Activated naive CD4-positive, alpha-beta T cell treated with anti-CD3 and anti-CD28 coated beads for 36 hours (primary cell): Measurements from ENCODE around the gene GPHN. TPM values are rescaled to one million over a fixed set of nuclear protein-coding genes. Genes with fewer than 3 reads are reported as not detected.

ENCODE experiments used
- CTCF ChIA-PET: fragments of 350-600 bp; sonication (Branson Sonifier 250); formaldehyde crosslinking; loops from one replicate; lab custom pipeline; 2021; ENCODE audit warnings: antibody characterized with exemption; lab: Charles Lee
- DNase-seq: peaks from one replicate; pipeline ENCODE4 v3.0.0-alpha.2; 2020
- H3K27ac Mint-ChIP-seq: one replicate; pipeline ENCODE4 v1.8.0; 2021; ENCODE audit warnings: mild to moderate bottlenecking, mixed read lengths
- H3K27me3 Mint-ChIP-seq: one replicate; pipeline ENCODE4 v1.8.0; 2021; ENCODE audit warnings: low read depth, mixed read lengths
- H3K36me3 Mint-ChIP-seq: one replicate; pipeline ENCODE4 v1.8.0; 2021; ENCODE audit warnings: low read depth, mixed read lengths
- H3K4me1 Mint-ChIP-seq: one replicate; pipeline ENCODE4 v1.8.0; 2021; ENCODE audit warnings: low read depth, mixed read lengths
- H3K4me3 Mint-ChIP-seq: one replicate; pipeline ENCODE4 v1.8.0; 2021; ENCODE audit warnings: mild to moderate bottlenecking, moderate library complexity, mixed read lengths
- H3K9me3 Mint-ChIP-seq: one replicate; pipeline ENCODE4 v1.8.0; 2021; ENCODE audit warnings: mixed read lengths
- intact Hi-C: fragments of 100-400 bp; cut with micrococcal nuclease; formaldehyde crosslinking; loops from one replicate; pipeline ENCODE4 v1.15.1; 2023
- total RNA-seq, 2 experiments: library from RNA; stranded (reverse); gene quantifications; one replicate each; pipeline ENCODE4 v1.2.3, GENCODE V29; 2021

Gene GPHN
- total RNA-seq, 2 experiments from 2014 or later = 14.2 to 21.4 TPM

DNA sequence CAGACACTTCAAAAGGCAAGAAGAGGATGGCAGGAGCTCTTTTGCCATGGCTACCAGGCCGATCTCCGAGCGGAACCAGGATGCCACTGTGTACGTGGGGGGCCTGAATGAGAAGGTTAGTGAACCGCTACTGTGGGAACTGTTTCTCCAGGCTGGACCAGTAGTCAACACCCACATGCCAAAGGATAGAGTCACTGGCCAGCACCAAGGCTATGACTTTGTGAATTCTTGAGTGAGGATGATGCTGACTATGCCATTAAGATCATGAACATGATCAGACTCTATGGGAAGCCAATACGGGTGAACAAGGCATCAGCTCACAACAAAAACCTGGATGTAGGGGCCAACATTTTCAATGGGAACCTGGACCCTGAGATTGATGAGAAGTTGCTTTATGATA is 691.1 kb downstream of the GPHN start:
- DNase-seq = no peak
- H3K4me3 Mint-ChIP-seq = no peak overlapping the region
- peaks cover 5% of the 10 kb centered on the region for H3K27me3 Mint-ChIP-seq
- no peaks in the 10 kb centered on the region for H3K9me3 Mint-ChIP-seq
- H3K27ac Mint-ChIP-seq = no peak overlapping the region
- no peaks in the 10 kb centered on the region for H3K4me1 Mint-ChIP-seq
- intact Hi-C loops = no loop called here
- CTCF ChIA-PET = interaction anchor here (0.8 kb wide), 1 partner anchor 32 kb away, joined by 4 read pairs; no protein-coding TSS in a partner anchor
- H3K36me3 Mint-ChIP-seq = no peaks in the 10 kb centered on the region

DNA sequence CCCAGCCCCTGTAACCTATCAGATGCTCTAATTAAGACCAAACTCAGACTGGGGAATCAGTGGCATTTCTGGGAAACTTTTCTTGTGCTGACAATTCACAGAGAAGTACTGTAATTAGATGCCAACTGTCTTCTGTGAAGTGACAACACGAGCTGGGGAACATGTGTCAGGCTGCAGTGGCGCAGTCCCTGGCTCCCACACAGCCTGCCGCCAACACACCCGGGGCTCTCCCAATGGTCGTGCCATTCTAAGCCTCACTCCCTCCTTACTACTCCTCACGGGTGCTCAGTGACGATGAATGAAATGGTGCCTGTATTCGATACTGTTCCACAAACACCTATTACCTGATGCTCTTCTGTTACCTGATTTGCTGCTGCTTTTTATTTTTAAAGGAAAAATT is 699.9 kb downstream of the GPHN start:
- Mint-ChIP-seq H3K36me3 (no peaks in the 10 kb centered on the region), H3K4me3 (no peak overlapping the region), H3K9me3 (no peaks in the 10 kb centered on the region), H3K27me3 (no peaks in the 10 kb centered on the region), H3K4me1 (no peaks in the 10 kb centered on the region), H3K27ac (no peak overlapping the region)
- intact Hi-C loops = no loop called here
- no peak for DNase-seq
- CTCF ChIA-PET = no interaction called here

DNA sequence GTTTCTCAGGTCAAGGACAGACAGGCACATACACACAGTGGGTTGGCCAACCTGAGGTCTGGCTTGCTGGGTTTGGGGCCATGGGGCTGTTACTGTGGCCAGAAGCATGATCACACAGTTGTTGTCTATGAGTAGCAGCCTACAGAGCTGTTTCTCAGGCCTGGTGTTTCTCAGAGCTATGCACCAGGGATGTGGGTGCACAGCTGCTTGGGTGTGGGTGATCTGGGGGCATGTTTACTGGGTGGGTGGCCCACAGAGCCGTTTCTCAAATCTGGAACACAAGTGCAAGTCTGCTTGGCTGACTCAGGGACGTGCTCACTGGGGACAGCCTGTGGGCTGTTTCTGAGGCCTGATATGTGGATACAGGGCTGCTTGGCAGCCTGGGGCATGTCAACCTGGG is 710.2 kb downstream of the GPHN start:
- DNase-seq = no peak
- CTCF ChIA-PET = no interaction called here
- intact Hi-C loops = no loop called here
- H3K36me3 Mint-ChIP-seq = no peaks in the 10 kb centered on the region
- H3K27ac Mint-ChIP-seq = no peak overlapping the region
- no peak overlapping the region for H3K4me3 Mint-ChIP-seq
- H3K4me1 Mint-ChIP-seq = no peaks in the 10 kb centered on the region
- H3K27me3 Mint-ChIP-seq = no peaks in the 10 kb centered on the region
- H3K9me3 Mint-ChIP-seq = no peaks in the 10 kb centered on the region

DNA sequence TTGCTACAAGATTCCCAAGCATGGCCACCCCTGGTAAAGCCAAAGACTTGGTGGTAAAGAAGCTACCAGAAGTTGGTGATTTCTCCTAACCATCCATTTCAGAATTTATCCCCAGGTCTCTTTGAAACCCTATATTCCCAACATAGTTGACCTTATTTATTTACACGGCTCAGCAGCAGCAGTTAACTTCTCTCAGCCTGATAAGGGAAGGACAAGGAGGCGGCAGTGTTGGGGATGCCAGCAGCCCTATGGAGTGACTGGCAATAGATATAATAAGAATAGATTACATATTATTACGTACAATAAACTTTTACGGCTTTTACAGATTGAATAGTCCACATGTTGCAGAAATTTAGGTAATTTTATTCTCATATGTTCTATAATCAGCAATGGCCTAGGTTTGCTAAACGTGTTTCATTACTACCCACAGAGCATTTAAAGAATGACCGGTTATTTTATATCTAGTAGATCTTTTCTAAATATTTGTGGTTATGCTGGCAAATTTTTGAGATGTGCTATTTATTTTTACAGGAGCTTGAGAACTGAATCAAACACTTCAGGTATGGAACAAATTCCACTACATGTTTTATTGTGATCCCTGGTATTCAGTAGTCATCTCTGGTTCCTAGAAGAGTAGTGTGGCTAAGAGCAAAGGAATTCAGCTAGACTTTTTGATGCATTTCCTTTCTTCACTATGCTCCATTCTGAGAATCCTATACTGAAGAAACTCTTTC is 713.5 kb downstream of the GPHN start:
- Mint-ChIP-seq H3K9me3 (no peaks in the 10 kb centered on the region), H3K36me3 (no peaks in the 10 kb centered on the region), H3K4me3 (no peak overlapping the region), H3K27ac (no peak overlapping the region), H3K27me3 (peaks cover 6% of the 10 kb centered on the region), H3K4me1 (no peaks in the 10 kb centered on the region)
- CTCF ChIA-PET = interaction anchor here (0.6 to 1.0 kb wide), 2 partner anchors 10 to 185 kb away, joined by 3 to 4 read pairs; no protein-coding TSS in a partner anchor
- no peak for DNase-seq
- intact Hi-C loops = no loop called here

DNA sequence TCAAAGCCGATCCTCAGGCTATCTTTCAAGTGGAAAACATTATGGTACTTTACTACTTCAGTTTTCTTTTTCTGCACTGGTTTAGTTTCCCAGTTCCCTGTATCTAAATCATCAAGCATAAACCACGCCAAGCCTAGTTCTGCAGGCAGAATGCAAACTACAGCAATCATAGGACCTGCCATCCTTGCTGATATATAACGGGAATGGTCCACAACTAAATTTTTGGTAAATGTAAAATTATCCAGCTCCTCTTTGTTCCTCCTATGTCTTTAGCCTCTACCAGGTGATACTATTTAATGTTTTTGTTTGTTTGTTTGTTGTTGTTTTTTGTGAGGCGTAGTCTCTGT is 714.0 kb downstream of the GPHN start:
- no peak overlapping the region for H3K27ac Mint-ChIP-seq
- H3K27me3 Mint-ChIP-seq = peaks cover 7% of the 10 kb centered on the region
- no peak overlapping the region for H3K4me3 Mint-ChIP-seq
- intact Hi-C loops = no loop called here
- no peaks in the 10 kb centered on the region for H3K4me1 Mint-ChIP-seq
- no peaks in the 10 kb centered on the region for H3K36me3 Mint-ChIP-seq
- no peak for DNase-seq
- no peaks in the 10 kb centered on the region for H3K9me3 Mint-ChIP-seq
- CTCF ChIA-PET = interaction anchor here (1.0 kb wide), 1 partner anchor 9 kb away, joined by 3 read pairs; no protein-coding TSS in a partner anchor

DNA sequence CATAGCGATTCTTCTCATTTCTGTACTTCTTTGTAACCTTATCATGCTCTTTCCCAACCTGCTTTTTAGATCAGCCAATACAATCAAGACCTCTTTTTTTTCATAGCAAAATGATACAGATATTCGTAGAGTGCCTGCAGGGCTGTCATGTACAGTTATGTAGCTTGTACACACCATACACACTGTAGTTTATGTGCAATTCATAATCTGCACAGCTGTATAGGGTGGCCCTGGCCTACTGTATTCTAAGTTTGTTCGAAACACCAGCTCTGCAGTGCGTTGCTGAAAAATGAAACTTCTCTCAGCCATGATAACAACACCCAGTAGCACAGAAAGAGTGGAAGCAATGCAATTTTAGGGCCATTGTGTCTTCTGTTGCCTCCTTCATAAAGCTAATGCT is 717.6 kb downstream of the GPHN start:
- H3K27ac Mint-ChIP-seq = no peak overlapping the region
- intact Hi-C loops = loop anchor here (5.0 kb wide), 1 partner anchor 33 kb away; no protein-coding TSS in a partner anchor
- CTCF ChIA-PET = no interaction called here
- H3K36me3 Mint-ChIP-seq = no peaks in the 10 kb centered on the region
- H3K4me3 Mint-ChIP-seq = no peak overlapping the region
- H3K4me1 Mint-ChIP-seq = no peaks in the 10 kb centered on the region
- peaks cover 7% of the 10 kb centered on the region for H3K27me3 Mint-ChIP-seq
- DNase-seq = no peak
- no peaks in the 10 kb centered on the region for H3K9me3 Mint-ChIP-seq

DNA sequence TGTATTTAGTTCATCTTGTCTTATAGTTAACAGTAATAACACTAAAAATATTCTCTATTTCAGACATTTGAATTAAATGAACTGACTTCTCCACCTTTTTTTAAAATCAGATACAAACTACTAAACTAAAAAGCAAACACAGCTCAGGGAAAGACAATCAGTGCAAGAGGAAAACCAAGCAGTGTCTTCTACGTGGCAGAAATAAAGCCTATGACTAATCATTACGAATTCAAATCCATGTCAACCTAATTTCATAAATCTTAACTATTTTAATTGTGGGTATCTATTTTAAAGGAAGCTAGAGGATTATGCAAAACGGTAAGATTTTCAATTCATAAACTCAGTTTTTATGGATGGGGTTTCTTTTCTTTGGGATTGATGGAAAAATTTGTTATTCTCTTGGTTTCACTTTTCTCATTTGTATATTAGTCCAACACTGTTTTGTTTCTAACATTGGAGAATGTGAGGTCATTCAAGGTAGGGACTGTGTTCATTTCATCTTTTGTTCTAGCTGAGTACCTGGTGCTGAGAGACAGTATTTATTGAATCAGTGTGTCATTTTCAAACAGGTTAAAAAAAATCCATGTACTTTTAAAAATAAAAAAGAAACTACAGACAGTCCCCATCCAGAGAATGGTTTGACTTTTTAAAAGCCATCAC is 720.5 kb downstream of the GPHN start:
- no peak overlapping the region for H3K27ac Mint-ChIP-seq
- intact Hi-C loops = loop anchor here (5.0 kb wide), 1 partner anchor 36 kb away; no protein-coding TSS in a partner anchor
- no peaks in the 10 kb centered on the region for H3K9me3 Mint-ChIP-seq
- CTCF ChIA-PET = interaction anchor here (2.3 kb wide), 1 partner anchor 24 kb away, joined by 5 read pairs; no protein-coding TSS in a partner anchor
- H3K27me3 Mint-ChIP-seq = peaks cover 7% of the 10 kb centered on the region
- no peaks in the 10 kb centered on the region for H3K36me3 Mint-ChIP-seq
- no peak overlapping the region for H3K4me3 Mint-ChIP-seq
- no peak for DNase-seq
- no peaks in the 10 kb centered on the region for H3K4me1 Mint-ChIP-seq

Other genes with a start within 250 kb of the GPHN start
- not detected for gene CCDC196, start 21.8 kb upstream of the GPHN start, total RNA-seq